Glomerular endothelial cell (primary cell): ENCODE data around the gene ABCA2. TPM values are rescaled to one million over a fixed set of nuclear protein-coding genes. Genes with fewer than 3 reads are reported as not detected.
"Not testable (repeated sequence)": the region's sequence is repeated elsewhere in the genome, so short reads cannot be mapped to it uniquely, and the experiment has no call there.

Experiments
- DNase-seq: peaks from one replicate; pipeline ENCODE4 v3.0.0-alpha.2; 2011; ENCODE audit warnings: low read depth, low spot score; ENCODE audit errors: extremely low read depth
- total RNA-seq: library from RNA; depleted of rRNA; stranded (reverse); fragments of >200 nt; gene quantifications from 2 replicates; pipeline ENCODE4 v1.2.3, GENCODE V29; 2015

The ABCA2 gene
- total RNA-seq, 1 donor from 2014 or later: 28.4 TPM

- no peak for DNase-seq
Measured at GRCh38 chr9:137063311-137064026, 35.4 kb upstream of the ABCA2 start.

- not testable (repeated sequence) for DNase-seq
Measured at GRCh38 chr9:137062798-137063197, 34.8 kb upstream of the ABCA2 start.

GRCh38 chr9:137062384-137062783, 34.3 kb upstream of the ABCA2 start:
- DNase-seq: no peak

GRCh38 chr9:137058521-137059234, 30.6 kb upstream of the ABCA2 start:
- no peak for DNase-seq

DNA sequence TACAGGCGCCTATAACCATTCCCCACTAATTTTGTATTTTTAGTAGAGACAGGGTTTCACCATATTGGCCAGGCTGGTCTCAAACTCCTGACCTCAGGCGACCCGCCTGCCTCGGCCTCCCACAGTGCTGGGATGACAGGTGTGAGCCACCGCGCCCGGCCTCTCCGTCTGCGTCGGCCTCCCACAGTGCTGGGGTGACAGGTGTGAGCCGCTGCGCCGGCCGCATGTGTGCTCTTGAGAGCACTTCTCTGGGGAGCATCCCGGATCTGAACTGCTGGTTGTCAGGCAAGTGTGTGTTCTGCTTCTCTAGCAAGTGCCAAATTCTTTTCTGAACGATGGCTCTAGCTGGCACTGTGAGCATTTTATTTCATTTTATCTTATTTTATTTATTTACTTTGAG, 29.5 kb upstream of the ABCA2 start:
- no peak for DNase-seq

GRCh38 chr9:137056739-137057415, 28.8 kb upstream of the ABCA2 start:
- no peak for DNase-seq

DNA sequence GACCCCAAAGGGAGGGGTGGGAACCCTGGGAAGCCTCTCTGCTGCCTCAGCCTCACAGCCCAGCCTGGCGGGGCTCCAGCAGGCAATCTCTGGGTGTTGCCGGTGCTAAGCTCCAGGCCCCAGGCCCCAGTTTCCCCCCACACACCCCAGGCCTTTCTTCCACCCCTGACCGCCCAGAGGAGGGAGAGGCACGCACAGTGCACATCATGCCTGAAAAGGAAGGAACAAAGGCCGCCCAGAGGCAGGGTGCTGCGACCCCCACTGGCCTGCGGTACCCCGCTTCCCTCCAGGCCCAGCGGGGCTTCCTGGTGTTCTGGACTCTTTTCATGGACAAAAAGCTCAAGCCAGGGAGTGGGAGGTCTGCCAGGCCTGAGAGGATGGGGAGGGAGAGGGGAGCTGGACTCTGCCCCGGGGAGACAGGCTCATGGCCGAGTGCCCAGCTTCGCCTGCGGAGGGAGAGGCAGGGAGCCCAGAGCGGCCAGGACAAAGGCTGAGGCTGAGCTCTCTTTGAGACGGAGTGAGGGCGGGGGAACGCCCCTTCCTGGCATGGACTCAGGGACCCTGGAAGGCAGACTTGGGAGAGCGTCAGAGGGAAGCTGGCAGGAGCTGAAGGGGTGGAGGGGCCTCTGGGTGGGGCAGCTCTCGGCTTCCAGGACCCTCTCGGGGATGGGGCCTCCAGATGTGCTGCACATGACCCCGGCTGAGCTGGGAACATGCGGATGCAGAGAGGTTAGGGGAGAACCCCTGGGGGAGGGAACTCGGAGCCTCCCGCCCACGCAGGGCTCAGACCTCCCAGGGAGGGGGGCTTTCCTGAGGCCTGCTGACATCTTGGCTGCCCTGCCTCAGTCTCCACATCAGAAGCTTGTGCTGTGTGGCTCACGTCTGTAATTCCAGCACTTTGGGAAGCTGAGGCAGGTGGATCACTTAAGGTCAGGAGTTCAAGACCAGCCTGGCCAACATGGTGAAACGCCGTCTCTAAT, 27.6 kb upstream of the ABCA2 start:
- no peak for DNase-seq

GRCh38 chr9:137054932-137055384, 26.9 kb upstream of the ABCA2 start:
- DNase-seq: no peak

GRCh38 chr9:137053944-137054931, 26.2 kb upstream of the ABCA2 start, which contains the start of gene ENTPD2:
Gene ENTPD2, minus strand, starts transcription at chr9:137054061. Its CDS starts 64 bp downstream, at chr9:137053997.
- DNase-seq: no peak

DNA sequence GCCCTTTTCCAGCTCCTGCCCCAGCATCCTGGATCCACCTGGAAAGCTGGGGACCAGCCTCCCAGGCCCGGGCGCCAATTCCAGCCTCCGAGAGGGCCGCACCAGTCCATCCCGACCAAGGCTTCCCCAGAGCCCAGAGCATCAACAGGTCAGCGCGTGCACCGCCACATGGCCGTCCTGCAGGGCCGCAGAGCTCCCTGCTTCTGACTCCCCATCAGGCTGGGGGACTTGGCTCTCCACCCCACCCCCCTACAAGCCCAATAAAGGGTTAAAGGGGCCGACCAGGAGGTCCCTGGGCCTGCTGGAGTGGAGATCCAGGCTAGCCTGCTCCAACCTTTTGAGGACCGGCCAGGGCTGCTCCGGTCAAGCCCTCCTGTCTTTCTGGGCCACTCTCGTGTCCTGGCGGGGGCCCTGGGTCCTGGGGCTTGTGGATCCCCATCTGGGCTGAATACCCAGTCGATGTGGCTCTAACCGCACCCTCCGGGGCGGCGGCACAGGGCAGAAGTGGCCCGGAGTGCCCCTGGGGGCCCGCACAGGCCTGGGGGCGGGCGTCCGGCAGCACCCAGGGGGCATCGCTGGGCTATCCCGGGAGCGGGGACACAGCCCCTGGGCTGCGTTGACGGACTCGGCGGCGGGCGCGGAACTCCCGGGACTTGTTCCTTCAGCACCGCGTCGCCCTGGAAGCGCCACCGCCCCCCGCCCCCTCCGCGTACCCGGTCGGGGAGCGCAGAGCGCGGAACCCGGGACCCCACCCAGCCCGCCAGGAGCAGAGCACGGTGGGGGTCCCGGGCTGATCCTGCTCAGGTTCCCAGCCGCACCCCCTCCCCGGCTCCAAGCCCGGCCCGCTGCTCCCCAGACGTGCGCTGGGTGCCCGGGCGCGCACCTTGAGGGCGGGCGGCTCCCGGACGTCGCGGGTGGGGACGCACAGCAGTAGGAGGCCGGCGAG, 25.2 kb upstream of the ABCA2 start:
- DNase-seq: no peak

DNA sequence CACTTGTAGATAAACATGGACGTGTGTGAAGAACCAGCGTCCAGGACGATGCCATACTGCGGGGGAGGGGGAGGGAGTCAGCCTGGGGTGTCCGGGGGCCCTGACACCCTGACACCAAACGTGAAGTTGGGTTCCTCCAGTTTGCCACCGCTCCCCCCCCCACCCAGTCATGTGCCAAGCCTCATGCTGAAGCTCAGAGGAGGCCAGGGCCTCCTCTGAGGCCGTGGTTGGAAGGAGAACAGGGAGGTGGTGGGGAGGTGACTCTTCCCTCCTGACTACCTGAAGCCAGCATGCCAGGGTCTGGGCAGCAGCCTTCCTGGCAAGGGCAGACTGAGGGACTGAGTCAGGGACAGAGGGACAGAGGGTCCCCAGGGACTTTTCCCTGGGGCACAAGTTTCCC, 24.3 kb upstream of the ABCA2 start:
- DNase-seq: no peak

DNA sequence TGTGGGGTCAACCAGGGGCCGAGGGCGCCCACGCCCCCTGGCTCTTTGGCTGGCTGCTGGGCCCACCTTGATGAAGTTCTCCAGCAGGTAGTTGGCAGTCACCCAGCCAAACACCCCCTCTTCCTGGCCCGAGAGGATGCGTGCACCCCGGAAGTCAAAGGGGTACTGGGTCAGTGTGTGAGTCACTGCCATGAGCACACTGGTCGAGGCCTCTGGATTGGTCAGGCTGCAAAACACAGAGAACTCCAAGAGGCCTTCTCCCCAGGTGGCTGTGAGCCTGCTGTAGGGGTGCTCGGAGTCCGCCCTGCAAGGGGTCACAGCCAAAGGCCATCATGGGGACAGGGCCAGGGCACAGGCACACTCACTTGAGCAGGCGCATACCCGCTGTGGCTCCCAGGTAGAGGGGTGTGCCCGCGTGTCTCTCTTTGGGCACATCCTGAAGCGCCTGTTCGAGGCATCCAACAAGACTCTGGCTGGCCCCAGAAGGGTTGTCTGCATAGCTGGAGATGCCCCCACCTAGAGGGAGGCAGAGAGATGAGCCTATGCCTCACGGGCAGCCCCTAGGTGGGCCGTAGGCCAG, 23.2 kb upstream of the ABCA2 start:
- DNase-seq: no peak

DNA sequence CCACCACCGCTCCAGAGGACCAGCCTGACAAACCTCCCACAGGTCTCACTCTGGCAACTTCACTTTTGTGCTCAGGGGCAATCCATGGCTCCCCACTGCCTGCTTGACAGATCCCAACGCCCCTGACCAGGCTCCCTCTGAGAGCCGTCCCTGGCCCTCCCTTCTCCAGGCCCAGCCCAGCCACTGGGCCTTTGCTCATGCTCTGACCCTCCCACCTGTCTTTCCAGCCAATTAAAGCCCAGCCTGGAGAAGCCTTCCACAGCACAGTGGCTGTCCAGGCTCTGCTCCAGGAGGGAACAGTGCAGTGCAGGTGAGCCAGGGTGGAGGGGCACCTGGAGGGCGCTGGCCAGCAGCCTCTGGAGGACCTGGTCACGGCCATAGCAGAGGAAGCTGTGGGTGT, 22.5 kb upstream of the ABCA2 start:
- no peak for DNase-seq

DNA sequence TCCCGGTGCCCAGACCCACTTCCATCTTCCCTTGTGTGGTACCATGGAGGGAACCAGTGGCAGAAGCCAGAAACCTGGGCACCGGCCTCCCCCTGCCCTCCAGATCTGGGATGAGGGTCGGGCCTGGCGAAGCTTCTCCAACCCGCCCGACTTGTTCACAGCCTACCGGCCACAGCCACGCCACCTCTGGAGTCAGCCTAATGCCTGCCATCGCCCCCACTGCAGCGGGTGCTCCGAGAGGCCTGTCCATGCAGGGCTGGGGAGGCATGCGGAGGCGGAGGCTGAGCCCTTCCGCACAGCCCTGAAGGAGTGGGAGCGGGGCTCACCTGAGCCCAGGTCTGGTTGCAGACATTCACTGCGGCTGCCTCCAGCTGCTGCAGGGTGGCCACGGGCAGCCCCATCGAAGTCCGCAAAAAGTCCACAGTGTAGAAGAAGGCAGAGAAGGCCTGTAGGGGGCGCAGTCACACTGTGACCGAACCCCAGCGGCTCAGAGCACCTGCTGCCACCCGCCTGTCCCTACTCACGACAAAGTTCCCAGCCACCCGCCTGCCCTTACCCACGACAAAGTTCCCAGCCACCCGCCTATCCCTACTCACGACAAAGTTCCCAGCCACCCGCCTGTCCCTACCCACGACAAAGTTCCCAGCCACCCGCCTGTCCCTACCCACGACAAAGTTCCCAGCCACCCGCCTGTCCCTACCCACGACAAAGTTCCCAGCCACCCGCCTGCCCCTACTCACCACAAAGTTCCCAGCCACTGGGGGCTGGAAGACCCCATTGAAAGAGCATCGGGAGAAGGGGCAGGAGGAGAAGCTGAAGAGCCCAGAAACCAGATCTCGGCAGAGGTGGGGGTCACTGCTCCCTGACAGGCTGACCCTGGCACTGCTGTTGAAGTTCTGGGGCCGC, 21.8 kb upstream of the ABCA2 start:
- no peak for DNase-seq

GRCh38 chr9:137048655-137049543, 20.9 kb upstream of the ABCA2 start:
- no peak for DNase-seq
